HG03565 (cell line): Measurements from ENCODE around the gene SYT7.

Source experiments
- ATAC-seq: cut with Tn5 transposase; IDR thresholded peaks from one replicate; pipeline ENCODE4 v1.9.1; 2021; ENCODE audit warnings: mild to moderate bottlenecking, moderate library complexity; ENCODE audit not compliant: unreplicated experiment

Gene SYT7

DNA sequence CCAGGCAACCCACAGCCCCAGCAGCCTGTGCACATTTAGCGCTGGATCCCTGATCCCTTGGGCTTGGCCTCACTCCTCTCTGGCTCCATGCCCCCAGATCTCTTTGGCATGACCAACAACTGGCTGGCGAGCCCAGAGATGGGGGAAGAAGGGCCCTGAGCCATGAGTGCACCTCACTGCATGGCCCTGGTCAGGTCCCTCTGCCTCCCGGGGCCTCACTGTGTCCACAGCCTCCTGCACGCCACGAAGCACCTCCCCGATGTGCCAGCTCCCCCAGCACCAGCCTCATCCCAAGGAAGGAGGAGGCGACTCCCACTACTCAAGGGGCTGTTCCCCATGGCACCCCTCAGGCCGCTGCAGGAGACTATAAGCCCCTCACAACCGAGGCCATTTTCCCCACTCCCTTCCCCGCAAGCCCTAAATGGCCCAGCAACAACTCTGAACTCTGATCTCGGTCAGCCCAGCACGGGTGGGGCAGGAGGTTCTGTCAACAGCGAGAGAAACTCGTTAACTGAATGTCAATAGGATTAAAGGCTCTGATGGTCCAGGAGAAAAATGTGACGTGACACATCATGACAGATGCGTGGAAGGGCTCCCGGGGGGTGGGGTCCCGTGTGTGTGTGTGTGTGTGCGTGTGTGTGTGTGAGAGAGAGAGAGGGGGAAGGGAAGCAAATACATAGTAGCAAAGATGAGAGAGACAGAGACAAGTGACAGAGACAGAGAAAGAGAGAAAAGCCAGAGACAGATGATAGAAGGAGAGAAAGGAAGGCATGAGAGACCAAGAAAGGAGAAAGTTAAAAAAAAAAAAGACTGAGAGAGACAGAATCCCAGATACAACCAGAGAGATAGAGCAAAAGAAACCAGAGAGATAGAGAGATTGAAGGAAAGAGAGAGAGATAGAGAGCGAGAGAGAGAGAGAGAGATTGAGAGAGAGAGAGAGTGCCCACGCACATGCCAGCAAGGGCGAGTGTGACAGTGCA, 28.4 kb upstream of the SYT7 start:
- ATAC-seq = no peak

DNA sequence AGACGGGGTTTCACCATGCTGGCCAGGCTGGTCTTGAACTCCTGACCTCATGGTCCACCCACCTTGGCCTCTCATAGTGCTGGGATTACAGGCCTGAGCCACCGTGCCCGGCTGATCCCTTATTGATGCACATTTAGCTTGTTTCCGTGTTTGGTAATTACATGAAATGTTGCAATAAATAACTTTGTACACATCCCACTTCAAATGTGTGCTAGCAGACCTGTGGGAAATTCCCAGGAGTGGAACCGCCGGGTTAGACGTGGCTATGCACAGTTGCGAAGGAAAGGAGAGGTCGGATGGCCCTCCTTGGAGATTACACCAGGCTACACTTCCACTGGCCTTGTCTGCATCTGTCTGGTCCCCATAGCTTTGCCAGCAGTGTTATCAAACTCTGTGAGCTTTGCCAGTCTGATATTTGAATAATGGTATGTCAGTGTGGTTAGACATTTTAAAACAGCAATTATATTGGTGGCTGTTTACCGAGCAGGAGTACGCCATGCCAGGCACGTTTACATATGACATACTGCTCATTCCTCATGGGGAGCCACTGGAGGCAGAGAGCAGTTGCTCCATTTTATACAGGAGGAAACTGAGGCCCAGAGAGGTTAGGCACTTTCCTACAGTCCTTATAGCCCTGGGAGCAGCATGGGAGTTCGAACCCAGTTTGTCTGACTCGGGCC, 27.2 kb upstream of the SYT7 start:
- ATAC-seq = no peak

DNA sequence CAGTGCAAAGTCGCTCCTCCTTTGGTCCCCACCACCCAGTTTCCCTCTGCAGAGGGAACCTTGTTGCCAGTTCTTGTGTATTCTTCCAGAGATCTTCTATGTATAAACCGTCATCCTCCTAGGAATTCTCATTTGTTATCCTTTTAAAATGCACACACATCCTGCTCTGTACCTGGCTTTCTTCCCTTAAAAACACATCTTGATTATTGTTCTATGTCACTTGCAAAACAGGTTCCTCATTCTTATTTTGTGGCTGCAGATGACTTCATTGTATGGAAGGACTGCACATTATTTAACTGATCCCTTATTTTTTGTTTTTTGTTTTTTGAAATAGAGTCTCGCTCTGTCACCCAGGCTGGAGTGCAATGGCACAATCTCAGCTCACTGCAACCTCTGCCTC, 26.6 kb upstream of the SYT7 start:
- no peak for ATAC-seq

DNA sequence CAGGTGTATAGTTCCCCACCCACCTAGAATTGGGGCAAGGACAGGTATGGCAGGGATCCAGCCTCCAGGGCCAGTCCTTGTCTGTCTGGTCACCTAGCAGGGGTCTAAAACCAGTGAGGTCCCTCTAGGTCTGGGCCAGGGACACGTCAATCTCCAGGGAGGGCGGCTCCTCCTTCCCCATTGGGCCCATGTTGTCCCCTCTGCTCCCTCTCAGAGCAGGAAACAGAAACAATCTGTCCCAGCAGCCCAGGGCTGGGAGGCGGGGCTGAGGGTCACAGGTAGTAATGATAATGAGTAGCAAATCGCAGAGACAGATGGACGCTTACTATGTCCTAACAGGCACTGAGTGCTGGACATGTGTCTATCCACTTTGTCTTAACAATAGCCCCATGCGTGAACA, 22.8 kb upstream of the SYT7 start:
- no peak for ATAC-seq

DNA sequence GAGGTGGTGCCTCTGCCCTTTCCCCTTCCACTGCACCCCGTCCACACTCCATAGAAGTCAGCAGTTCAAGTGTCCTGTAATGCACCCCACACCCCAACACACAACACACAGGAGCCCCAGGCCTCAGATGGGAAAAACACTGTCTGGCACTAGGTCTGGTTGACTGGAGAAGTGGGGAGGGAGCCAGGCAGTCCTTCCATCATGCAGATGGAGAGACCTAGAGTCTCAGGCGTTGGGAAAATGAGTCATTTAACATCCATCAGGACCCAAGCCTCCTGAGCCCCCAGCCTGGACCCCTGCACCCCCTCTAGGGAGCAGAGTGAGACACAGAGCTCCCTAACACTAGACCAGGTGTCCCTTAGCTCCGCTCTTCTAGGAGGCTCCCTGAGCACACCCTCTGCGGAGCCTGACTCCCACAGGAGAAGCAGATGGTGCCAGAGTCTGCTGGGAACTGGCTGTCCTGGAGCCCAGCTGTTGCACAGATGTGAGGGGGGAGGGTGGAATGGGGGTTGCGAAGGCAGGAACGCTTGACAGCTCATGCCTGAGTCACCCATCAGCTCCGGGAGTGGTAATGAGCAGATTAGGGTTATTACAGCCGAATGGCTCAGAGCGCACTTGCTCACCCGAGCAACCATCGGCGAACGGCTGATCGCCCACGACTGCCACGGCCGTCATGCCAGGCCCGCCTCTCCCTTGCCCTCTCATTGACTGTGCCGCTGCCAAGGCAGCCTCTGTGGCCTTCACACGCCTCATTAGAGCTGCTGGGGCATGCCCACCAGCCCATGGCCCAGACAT, 22.1 kb upstream of the SYT7 start:
- ATAC-seq = no peak

DNA sequence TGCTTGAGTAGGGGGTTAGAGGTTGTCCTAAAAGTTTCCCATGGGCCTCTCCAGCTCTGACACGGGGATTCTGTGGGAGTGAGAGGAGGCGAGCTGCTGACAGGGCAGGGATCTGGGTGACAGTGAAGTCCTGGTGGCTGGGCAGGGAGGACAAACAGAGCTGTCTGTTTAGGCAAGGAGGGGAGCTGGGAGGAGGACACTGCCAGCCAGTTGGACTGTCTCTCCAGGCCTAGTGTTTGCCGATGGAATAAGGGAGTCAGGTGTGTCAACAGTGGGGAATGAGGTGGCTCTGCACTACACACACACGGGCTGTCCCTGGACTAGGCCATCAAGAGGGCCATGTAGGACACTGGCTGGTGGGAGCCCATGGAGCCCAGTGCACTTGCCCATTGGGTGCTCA, 20.6 kb upstream of the SYT7 start:
- ATAC-seq = no peak

DNA sequence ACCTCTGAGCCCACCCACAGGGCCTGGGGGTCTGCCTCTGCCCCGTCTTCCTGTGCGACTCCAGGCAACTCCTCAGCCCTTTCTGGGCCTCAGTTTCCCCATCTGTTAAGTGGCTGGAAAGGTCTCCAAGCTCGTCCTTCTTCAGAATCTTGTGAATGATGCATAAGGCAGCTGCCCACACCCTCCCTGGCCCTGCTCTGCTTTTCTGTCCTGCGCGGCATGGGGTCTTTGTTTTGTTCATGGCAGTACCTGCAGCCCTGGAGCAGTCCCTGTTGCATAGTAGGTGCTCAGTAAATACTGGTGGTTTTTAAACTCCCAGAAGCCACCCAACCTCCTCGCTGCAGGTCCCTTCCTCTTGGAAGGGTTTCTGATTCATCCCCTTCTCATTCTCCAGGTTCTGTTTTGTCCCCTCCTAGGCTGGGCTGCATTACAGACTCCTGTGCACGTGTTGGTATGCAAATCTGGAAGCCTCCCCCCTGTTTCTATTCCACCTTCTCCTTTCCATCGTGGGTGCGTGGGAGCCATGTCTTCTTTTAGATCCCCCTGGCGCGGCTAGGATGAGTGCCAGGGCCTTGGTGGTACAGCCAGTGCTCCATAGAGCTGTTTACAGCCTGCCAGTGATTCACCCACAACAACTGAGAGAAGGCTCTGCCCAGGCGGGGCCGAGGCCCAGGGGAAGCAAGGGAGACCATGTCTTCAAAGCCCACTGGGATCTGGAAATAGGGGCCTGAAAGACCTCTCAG, 19.3 kb upstream of the SYT7 start:
- no peak for ATAC-seq

DNA sequence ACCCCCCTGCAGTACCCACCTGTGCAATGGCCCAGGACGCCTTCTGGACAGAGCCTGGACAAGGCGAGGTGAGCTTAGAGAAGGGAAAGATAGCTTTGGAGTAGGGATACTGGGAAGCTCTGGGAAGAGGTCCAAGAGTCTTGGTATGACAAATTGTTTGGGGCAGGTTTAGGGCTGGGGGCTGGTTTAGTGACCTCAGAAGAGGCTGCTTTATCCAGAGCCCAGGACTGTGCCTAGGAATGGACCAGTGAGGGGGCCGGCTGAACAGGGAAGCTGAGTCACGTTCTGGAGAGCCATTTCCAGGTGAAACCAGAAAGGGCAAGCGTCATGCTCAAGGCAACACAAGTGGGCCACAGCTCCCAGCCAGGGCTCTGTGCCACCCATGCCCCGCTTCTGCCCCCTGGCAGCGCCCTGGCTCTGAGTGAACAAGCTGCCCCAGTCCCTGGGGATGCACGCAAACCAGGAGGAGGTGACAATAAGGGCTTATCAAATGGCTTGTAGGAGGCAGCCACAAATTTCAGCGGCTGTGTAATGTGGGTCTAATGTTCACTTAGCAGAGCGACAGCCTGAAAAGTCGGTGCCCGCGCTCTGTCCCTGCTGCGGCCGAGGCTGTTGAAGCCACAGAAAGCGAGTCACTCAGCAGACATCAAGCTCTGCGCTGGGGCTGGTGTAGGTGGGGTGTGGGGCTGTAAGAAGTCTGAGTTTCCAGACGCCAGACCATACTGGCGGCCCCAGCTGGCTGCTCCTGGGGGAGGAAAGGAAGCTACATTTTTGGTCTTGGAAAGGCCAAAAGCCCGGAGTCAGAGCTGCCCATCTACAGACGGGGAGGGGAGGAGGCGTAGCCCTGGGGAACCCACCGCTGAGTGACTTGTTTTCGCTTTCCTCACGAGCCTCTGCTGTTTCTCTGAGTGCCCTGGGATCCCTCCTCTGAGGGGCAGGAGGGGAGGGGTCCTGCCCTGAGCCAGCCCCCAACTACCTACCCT, 18.3 kb upstream of the SYT7 start:
- ATAC-seq = no peak

DNA sequence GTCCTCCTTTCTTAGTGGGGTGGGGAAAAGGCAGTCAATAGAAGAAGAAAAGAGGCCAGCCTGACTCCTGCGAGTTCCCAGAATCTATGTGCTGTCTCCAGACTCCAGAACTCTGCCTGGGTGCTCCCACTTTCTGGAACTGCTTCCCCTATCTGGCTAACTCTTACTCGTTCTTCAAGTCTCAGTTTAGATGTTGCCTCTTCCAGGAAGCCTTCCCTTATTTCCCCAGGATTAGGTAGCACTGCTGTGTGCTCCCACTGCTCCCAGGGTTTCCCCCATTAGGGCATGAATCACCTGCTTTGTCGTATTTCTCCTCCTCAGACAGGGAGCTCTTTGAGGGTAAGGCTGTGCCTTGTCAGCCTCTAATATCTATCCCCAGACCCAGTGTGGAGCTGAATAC, 17.5 kb upstream of the SYT7 start:
- ATAC-seq = no peak

DNA sequence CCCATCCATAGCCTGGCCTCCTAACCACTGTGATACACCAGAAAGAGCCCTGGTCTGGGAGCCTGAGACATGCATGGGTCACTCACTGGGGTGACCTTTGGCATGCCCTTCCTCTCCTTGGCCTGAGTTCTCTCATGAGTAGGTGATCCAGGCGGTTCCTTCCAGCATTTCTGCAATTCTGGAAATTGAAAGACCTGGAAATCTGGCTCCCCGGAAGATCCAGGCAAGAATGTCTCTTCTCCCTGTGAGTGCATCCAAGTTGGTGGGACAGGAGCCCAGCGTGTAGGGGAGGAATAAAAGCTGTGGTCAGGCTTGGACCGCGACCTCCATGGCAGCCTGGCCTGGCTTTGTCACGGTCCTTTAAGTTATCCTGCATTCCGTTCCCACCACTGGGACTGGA, 16.1 kb upstream of the SYT7 start:
- ATAC-seq = no peak

DNA sequence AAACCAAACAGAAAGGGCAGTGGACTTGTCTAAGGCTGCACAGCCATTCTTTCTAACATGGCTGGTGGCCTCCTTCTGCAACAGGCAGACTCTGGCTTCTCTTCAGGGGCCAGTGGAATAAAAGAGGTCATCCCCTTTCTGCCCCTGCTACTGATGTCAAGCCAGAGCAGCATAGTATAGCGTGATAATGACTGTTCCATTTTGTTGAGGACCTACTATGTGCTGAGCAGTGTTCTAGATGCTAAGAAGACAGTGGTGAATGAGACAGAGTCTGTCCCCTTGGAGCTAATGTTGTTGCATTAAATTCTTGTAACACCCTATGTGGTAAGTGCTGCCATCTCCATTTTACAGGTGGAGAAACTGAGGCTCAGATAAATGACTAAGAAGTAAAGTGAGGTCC, 15.7 kb upstream of the SYT7 start:
- no peak for ATAC-seq

DNA sequence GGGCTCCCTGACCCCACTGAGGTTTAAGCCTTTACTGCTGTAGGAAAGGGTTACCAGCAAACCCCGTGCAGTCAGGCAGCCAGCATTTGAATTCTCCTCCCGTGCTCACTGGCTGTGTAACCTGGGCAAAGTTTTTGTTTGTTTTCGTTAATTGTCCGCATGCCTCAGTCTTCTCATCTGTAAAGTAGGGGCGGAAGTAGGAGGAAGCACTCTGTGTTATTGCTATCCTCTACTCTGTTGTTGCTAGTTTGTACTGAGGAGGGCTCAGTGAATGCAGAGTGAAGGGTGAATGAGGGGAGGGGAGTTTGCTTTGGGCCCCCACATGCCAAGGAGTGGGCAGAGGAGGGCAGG, 14.0 kb upstream of the SYT7 start:
- no peak for ATAC-seq

DNA sequence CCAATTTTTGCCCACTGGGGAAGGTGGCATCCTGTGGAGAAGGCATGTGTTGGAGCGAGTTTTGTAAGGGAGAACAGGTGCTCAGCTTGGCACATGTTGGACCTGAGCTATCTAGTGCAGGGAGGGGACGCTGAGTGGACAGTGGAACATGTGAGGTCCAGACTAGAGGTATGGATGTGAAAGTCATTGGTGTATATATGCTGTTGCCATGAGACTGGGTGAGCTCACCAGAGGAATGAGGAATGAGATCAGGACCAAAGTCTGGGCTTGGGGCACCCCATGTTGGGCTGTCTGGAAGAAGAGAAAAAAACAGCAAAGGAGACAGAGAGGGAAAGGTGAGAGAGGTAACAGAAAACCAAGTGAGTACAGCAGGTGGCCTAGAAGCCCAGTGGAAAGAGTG, 12.3 kb upstream of the SYT7 start:
- ATAC-seq = no peak

DNA sequence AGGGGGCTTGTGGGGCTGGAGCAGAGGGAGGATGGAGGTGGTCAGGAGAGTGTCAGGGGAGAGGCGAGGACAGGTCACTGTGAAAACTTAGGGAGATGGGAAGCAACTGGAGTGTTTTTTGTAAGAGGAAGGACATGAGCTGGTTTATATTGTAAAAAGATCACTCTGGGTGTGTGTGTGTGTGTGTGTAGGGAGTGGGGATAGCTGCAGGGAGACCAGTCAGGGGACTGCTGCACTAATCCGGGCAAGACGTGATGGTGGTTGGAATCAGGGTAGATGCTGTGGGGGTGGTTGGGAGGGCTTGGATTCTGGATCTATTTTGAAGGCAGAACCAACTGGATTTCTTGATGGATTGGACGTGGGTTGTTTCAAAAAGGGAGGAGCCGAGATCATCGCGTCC, 11.3 kb upstream of the SYT7 start:
- no peak for ATAC-seq

DNA sequence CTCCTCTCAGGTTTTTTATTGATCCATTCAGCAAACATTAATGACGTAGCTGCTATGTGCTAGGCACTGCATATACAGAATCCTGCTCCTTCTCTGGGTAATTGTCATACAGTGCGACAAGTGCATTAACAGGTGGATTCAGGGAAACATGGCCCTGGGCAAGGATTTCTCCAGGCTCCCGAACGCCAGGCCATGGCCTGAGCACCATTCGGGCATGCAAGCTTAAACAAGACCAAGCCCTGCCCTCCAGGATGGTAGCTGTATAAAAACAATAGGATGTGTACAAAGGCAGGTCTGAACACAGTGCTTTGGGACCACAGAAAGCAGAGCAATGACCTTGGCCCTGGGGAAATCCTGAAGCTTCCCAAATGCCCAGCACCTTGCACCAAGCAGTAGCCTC, 9.1 kb upstream of the SYT7 start:
- ATAC-seq = no peak

DNA sequence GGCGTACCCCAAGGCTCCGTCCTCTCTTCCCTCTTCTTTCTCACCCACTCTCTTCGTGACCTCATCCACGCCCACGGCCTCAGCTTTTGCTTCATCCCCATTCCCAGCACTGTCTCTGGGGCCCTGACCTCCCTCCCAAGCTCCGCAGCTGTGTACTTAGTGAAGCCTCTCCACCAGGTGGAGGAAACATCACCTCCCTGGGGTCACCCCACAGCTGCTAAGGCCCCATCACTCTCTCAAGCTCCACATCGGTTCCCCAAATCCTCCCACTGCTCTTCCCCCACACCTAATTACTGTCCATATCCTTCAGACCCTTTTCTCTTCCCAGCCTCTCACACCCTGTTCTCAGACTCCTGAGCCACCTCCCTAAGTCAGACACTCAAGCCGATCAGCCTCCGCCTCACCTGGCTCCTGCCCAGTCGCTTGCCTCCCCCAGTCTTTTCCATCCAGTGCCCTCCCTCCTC, 7.9 kb upstream of the SYT7 start:
- no peak for ATAC-seq

DNA sequence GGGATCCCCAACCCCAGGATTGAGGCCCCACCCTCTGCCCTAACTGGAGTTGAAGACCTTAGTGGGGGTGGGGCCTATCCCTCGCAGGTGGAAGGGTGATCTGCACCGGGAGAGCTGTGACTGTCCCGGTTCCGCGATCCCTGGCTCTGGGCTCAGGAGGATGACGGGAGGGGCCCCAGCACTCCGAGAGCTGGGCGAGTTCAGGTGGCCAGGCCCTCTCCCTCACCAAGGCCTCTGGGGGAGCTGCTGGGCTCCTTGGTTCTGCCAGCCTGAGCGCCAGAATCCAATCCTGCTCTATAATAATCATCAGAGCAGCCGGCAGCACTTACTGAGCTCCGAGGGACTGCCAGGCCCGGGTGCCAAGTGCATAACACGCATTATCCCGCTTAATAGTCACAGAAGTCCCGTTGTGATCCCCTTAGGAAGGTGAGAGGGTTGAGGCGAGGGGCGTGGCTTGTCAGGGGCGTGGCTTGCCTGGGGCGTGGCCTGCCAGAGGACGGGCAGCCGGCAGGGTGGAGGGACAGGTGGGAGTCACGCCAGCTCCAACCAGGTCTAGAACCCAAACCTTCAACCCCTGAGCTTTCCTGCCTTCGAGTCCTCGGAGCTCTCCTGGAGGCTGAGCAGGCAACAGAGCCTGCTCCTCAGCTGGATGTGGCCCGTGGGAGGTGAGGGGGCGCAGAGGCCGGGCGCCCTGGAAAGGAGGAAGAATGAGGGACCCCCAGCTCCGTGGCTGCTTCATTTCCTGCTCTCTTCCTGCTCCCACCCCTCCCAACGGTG, 7.3 kb upstream of the SYT7 start:
- ATAC-seq = no peak

DNA sequence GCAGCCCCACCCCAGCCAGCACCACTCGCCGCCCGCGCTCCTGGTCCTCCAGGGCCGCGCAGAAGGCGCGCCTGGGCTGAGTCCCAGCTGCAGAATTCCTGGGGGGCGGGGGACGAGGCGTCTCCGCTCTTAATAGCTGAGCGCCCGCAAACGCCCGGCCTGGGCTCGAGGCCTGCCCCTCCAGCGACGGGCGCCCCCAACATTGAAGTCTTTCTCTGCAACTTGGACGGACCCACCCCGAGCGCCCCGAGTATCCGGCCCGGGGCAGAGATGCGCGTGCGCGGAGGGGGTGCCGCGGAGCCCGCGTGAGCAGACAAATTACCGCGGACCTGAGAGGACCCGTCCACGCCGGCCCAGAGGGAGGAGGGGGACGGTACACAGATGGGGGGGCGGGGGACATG, 6.7 kb upstream of the SYT7 start:
- no peak for ATAC-seq
